Cardiac fibroblast (primary cell): ENCODE measurements around the gene JAZF1.

ENCODE experiments used
- DNase-seq, 2 donors: peaks; one replicate each; pipeline versions ENCODE4 v3.0.0 to v3.0.0-alpha.2; 2010; ENCODE audit warnings: low read depth in 2 of 2
- H3K4me3 ChIP-seq, 2 donors: replicated peaks in 1 of 2; 1 replicate in 1 of 2; 2 replicates in 1 of 2; pipeline ENCODE4 v1.5.1; 2011; ENCODE audit warnings: low read depth in 2 of 2, low read length in 2 of 2, mild to moderate bottlenecking in 2 of 2, moderate library complexity in 1 of 2
- CTCF ChIP-seq: IDR thresholded peaks from one replicate; pipeline ENCODE4 v1.5.1; 2011; ENCODE audit warnings: low read depth, mild to moderate bottlenecking, low read length, inconsistent platforms

JAZF1 gene

GRCh38 chr7:27843584-27844305 is 336.9 kb downstream of the JAZF1 start:
- DNase-seq: no peak
- no peak overlapping the region for H3K4me3 ChIP-seq
- no peak for TF ChIP-seq CTCF

- DNase-seq: no peak
- H3K4me3 ChIP-seq: no peak overlapping the region
- no peak for TF ChIP-seq CTCF
These were observed 337.7 kb downstream of the JAZF1 start for GRCh38 chr7:27842851-27843250.

GRCh38 chr7:27842094-27842692 is 338.4 kb downstream of the JAZF1 start:
- no peak for TF ChIP-seq CTCF
- DNase-seq: no peak
- H3K4me3 ChIP-seq: no peak overlapping the region

GRCh38 chr7:27840760-27841364 is 339.7 kb downstream of the JAZF1 start:
- H3K4me3 ChIP-seq: no peak overlapping the region
- TF ChIP-seq CTCF: no peak
- DNase-seq: no peak

GRCh38 chr7:27840313-27840712 is 340.3 kb downstream of the JAZF1 start:
- H3K4me3 ChIP-seq: no peak overlapping the region
- no peak for DNase-seq
- no peak for TF ChIP-seq CTCF

GRCh38 chr7:27839099-27839498 is 341.5 kb downstream of the JAZF1 start:
- no peak overlapping the region for H3K4me3 ChIP-seq
- no peak for DNase-seq
- no peak for TF ChIP-seq CTCF
